DND-41 (cell line): Measurements from ENCODE around the gene CREB3L1.

Experiments used
- ATAC-seq: fragments of 200-7000 bp; cut with Tn5 transposase; 3 replicates; pipeline ENCODE4 v1.9.1; 2021; ENCODE audit warnings: low read depth; ENCODE audit not compliant: insufficient read depth
- DNase-seq: peaks from one replicate; pipeline ENCODE4 v3.0.0-alpha.2; 2020
- H2AFZ ChIP-seq: 2 replicates; pipeline ENCODE4 v1.6.0; 2012; ENCODE audit warnings: low read depth, low read length
- H3K27ac ChIP-seq: 2 replicates; pipeline ENCODE4 v1.5.1; 2012; ENCODE audit warnings: low read length, inconsistent platforms
- H3K27me3 ChIP-seq: fragments of 200-600 bp; sonication (generic); 2 replicates; pipeline ENCODE4 v1.6.0; 2012; ENCODE audit warnings: low read length, mild to moderate bottlenecking, inconsistent platforms; ENCODE audit not compliant: insufficient read depth, poor library complexity
- H3K36me3 ChIP-seq: 2 replicates; pipeline ENCODE4 v1.5.1; 2012; ENCODE audit warnings: low read length, inconsistent platforms; ENCODE audit not compliant: insufficient read depth
- H3K4me1 ChIP-seq: 2 replicates; pipeline ENCODE4 v1.5.1; 2012; ENCODE audit warnings: mild to moderate bottlenecking, low read length; ENCODE audit not compliant: insufficient read depth
- H3K4me2 ChIP-seq: 2 replicates; pipeline ENCODE4 v1.6.0; 2012; ENCODE audit warnings: mild to moderate bottlenecking, moderate library complexity, low read length, inconsistent platforms; ENCODE audit not compliant: insufficient read depth
- H3K4me3 ChIP-seq, 2 experiments: fragments of 200-600 bp in 1 of 2; shearing (Covaris generic) in 1 of 2; 2 replicates each; pipeline ENCODE4 v1.5.1; 2012 to 2016; ENCODE audit warnings: inconsistent platforms in 2 of 2, low read length in 2 of 2, mild to moderate bottlenecking in 2 of 2, low read depth in 1 of 2, moderate library complexity in 1 of 2
- H3K79me2 ChIP-seq: 2 replicates; pipeline ENCODE4 v1.6.0; 2012; ENCODE audit warnings: low read length, inconsistent platforms; ENCODE audit not compliant: insufficient read depth
- H3K9ac ChIP-seq: 2 replicates; pipeline ENCODE4 v1.6.0; 2012; ENCODE audit warnings: low read depth, mild to moderate bottlenecking, inconsistent platforms, low read length, moderate library complexity
- H3K9me3 ChIP-seq: 2 replicates; pipeline ENCODE4 v1.5.1; 2012; ENCODE audit warnings: low read length, moderate library complexity, mild to moderate bottlenecking, inconsistent platforms; ENCODE audit not compliant: insufficient read depth, severe bottlenecking
- H4K20me1 ChIP-seq: 2 replicates; pipeline ENCODE4 v1.6.0; 2012; ENCODE audit warnings: low read length; ENCODE audit not compliant: insufficient read depth
- CTCF ChIP-seq: IDR thresholded peaks from 2 replicates; pipeline ENCODE4 v1.5.1; 2012; ENCODE audit warnings: borderline replicate concordance, low read length, moderate library complexity, mild to moderate bottlenecking; ENCODE audit not compliant: poor library complexity, severe bottlenecking; ENCODE audit errors: extremely low read depth
- EZH2 ChIP-seq: IDR thresholded peaks from 3 replicates; pipeline ENCODE4 v1.6.1; 2012; ENCODE audit warnings: borderline replicate concordance, low read depth, mild to moderate bottlenecking, moderate library complexity, low read length, inconsistent platforms; ENCODE audit not compliant: severe bottlenecking

CREB3L1 gene

GRCh38 chr11:46277622-46278386 lies at the start of gene CREB3L1:
Gene CREB3L1, plus strand, starts transcription at chr11:46277662. Its CDS starts 450 bp downstream, at chr11:46278112.
- ATAC-seq = no peak
- TF ChIP-seq CTCF (no peak), EZH2 (no peak)
- Histone ChIP-seq H3K27ac (no peak within 1 kb of the TSS), H3K4me2 (no peak within 1 kb of the TSS), H3K36me3 (no peaks in the 10 kb centered on the region), H3K27me3 (no peaks in the 10 kb centered on the region), H3K9me3 (no peaks in the 10 kb centered on the region), H3K4me3 (no peak within 1 kb of the TSS), H3K9ac (no peak within 1 kb of the TSS), H4K20me1 (no peaks in the 10 kb centered on the region), H3K79me2 (no peaks in the 10 kb centered on the region), H3K4me1 (peaks cover 21% of the 10 kb centered on the region), H2AFZ (no peak within 1 kb of the TSS)
- DNase-seq = no peak

GRCh38 chr11:46229230-46229629 lies 48.2 kb upstream of the CREB3L1 start:
- no peak for DNase-seq
- Histone ChIP-seq H4K20me1 (no peaks in the 10 kb centered on the region), H3K9me3 (no peaks in the 10 kb centered on the region), H3K9ac (no peak overlapping the region), H3K4me2 (no peak overlapping the region), H3K4me3 (no peak overlapping the region), H3K79me2 (no peaks in the 10 kb centered on the region), H3K27ac (no peak overlapping the region), H3K4me1 (no peaks in the 10 kb centered on the region), H2AFZ (no peak overlapping the region), H3K27me3 (no peaks in the 10 kb centered on the region), H3K36me3 (no peaks in the 10 kb centered on the region)
- TF ChIP-seq EZH2 (no peak), CTCF (no peak)
- ATAC-seq = no peak

- no peak for ATAC-seq
- Histone ChIP-seq H4K20me1 (no peaks in the 10 kb centered on the region), H3K4me1 (peaks cover 11% of the 10 kb centered on the region), H3K36me3 (no peaks in the 10 kb centered on the region), H3K9me3 (no peaks in the 10 kb centered on the region), H3K4me3 (no peak overlapping the region), H2AFZ (no peak overlapping the region), H3K27ac (no peak overlapping the region), H3K9ac (no peak overlapping the region), H3K79me2 (no peaks in the 10 kb centered on the region), H3K4me2 (no peak overlapping the region), H3K27me3 (peaks cover 26% of the 10 kb centered on the region)
- DNase-seq = no peak
- no peak for TF ChIP-seq EZH2
- no peak for TF ChIP-seq CTCF
Observed at GRCh38 chr11:46234311-46234710, 43.2 kb upstream of the CREB3L1 start.
